ENCODE measurements around the gene GGT6. TPM values are rescaled to one million over a fixed set of nuclear protein-coding genes. Genes with fewer than 3 reads are reported as not detected.
"Not testable (repeated sequence)": the region's sequence is repeated elsewhere in the genome, so short reads cannot be mapped to it uniquely, and the experiment has no call there.

Gene GGT6
- 0.35 TPM for total RNA-seq

- DNase-seq (ENCODE audit: low spot score) (no peak), ATAC-seq (no peak)
These were observed at the start of gene GGT6 for GRCh38 chr17:4560421-4560820. Gene GGT6, minus strand, starts transcription at chr17:4560577. Its CDS starts 56 bp downstream, at chr17:4560521.

- no peak for DNase-seq (ENCODE audit: low spot score)
- ATAC-seq, result no peak
These were observed 49.8 kb upstream of the GGT6 start for GRCh38 chr17:4610162-4610561.

GRCh38 chr17:4609761-4610160 lies 49.4 kb upstream of the GGT6 start:
- DNase-seq (ENCODE audit: low spot score) (no peak), ATAC-seq (no peak)

- ATAC-seq (peak; percentile 61), DNase-seq (ENCODE audit: low spot score) (no peak)
These were observed 47.4 kb upstream of the GGT6 start for GRCh38 chr17:4607773-4608187.

- ATAC-seq, result peak; percentile 59
These were observed 46.9 kb upstream of the GGT6 start for GRCh38 chr17:4607261-4607741.

GRCh38 chr17:4605826-4606225 lies 45.4 kb upstream of the GGT6 start:
- DNase-seq (ENCODE audit: low spot score) (no peak), ATAC-seq (peak; percentile 64)

More at GRCh38 chr17:4607261-4607741, 46.9 kb upstream of the GGT6 start:
- no peak for DNase-seq (ENCODE audit: low spot score)

- DNase-seq (ENCODE audit: low spot score); ATAC-seq: not testable (repeated sequence)
These were observed 44.4 kb upstream of the GGT6 start for GRCh38 chr17:4604736-4605135.

- ATAC-seq, result no peak
- no peak for DNase-seq (ENCODE audit: low spot score)
These were observed 43.8 kb upstream of the GGT6 start for GRCh38 chr17:4604111-4604644.

- no peak for ATAC-seq
- no peak for DNase-seq (ENCODE audit: low spot score)
These were observed 41.7 kb upstream of the GGT6 start for GRCh38 chr17:4602041-4602440.

GRCh38 chr17:4601326-4601725 lies 40.9 kb upstream of the GGT6 start:
- no peak for ATAC-seq
- DNase-seq (ENCODE audit: low spot score), result no peak

- DNase-seq (ENCODE audit: low spot score) (no peak), ATAC-seq (no peak)
These were observed 40.2 kb upstream of the GGT6 start for GRCh38 chr17:4600563-4600962.

GRCh38 chr17:4599505-4600281 lies 39.3 kb upstream of the GGT6 start:
- DNase-seq (ENCODE audit: low spot score) (no peak), ATAC-seq (no peak)

- ATAC-seq (peak; percentile 21), DNase-seq (ENCODE audit: low spot score) (no peak)
These were observed 38.6 kb upstream of the GGT6 start for GRCh38 chr17:4598776-4599504.

- DNase-seq (ENCODE audit: low spot score), result no peak
- no peak for ATAC-seq
These were observed 37.6 kb upstream of the GGT6 start for GRCh38 chr17:4597975-4598374.

GRCh38 chr17:4596636-4597380 lies 36.4 kb upstream of the GGT6 start:
- no peak for DNase-seq (ENCODE audit: low spot score)
- ATAC-seq, result no peak

- ATAC-seq; DNase-seq (ENCODE audit: low spot score): not testable (repeated sequence)
These were observed 35.4 kb upstream of the GGT6 start for GRCh38 chr17:4595685-4596342.

- peak; percentile 57 for ATAC-seq
- no peak for DNase-seq (ENCODE audit: low spot score)
These were observed 34.7 kb upstream of the GGT6 start for GRCh38 chr17:4594931-4595684.

- DNase-seq (ENCODE audit: low spot score) (no peak), ATAC-seq (no peak)
These were observed 34.0 kb upstream of the GGT6 start for GRCh38 chr17:4594406-4594805.

GRCh38 chr17:4593021-4593421 lies 32.6 kb upstream of the GGT6 start:
- ATAC-seq, result no peak
- no peak for DNase-seq (ENCODE audit: low spot score)
